CD1c-positive myeloid dendritic cell (primary cell): ENCODE results near the gene GRID1.

Source experiments
- DNase-seq: peaks from one replicate; pipeline ENCODE4 v3.0.0-alpha.2; 2016; ENCODE audit errors: extremely low spot score

GRID1 gene

GRCh38 chr10:85655411-85655810, 711.2 kb downstream of the GRID1 start:
- no peak for DNase-seq

GRCh38 chr10:85651497-85651882, 715.1 kb downstream of the GRID1 start:
- no peak for DNase-seq

GRCh38 chr10:85650791-85651496, 715.7 kb downstream of the GRID1 start:
- DNase-seq, result no peak

- no peak for DNase-seq
Measured at GRCh38 chr10:85649461-85649860, 717.1 kb downstream of the GRID1 start.

- no peak for DNase-seq
Measured at GRCh38 chr10:85648279-85648754, 718.3 kb downstream of the GRID1 start.

GRCh38 chr10:85647741-85648140, 718.9 kb downstream of the GRID1 start:
- no peak for DNase-seq

GRCh38 chr10:85645926-85646711, 720.5 kb downstream of the GRID1 start:
- no peak for DNase-seq

GRCh38 chr10:85645053-85645452, 721.5 kb downstream of the GRID1 start:
- no peak for DNase-seq

- no peak for DNase-seq
Measured at GRCh38 chr10:85643845-85644525, 722.6 kb downstream of the GRID1 start.

GRCh38 chr10:85643171-85643844, 723.3 kb downstream of the GRID1 start:
- no peak for DNase-seq

- no peak for DNase-seq
Measured at GRCh38 chr10:85642421-85643170, 724.0 kb downstream of the GRID1 start.

- no peak for DNase-seq
Measured at GRCh38 chr10:85642082-85642420, 724.5 kb downstream of the GRID1 start.

- DNase-seq, result no peak
Measured at GRCh38 chr10:85641479-85642009, 725.1 kb downstream of the GRID1 start.

- no peak for DNase-seq
Measured at GRCh38 chr10:85638797-85639196, 727.8 kb downstream of the GRID1 start.

- no peak for DNase-seq
Measured at GRCh38 chr10:85635650-85636049, 730.9 kb downstream of the GRID1 start.

GRCh38 chr10:85624511-85624910, 742.1 kb downstream of the GRID1 start:
- DNase-seq, result no peak

- no peak for DNase-seq
Measured at GRCh38 chr10:85623758-85624157, 742.8 kb downstream of the GRID1 start.

- DNase-seq, result no peak
Measured at GRCh38 chr10:85623342-85623741, 743.3 kb downstream of the GRID1 start.

GRCh38 chr10:85622425-85622824, 744.2 kb downstream of the GRID1 start:
- no peak for DNase-seq

GRCh38 chr10:85621562-85621961, 745.0 kb downstream of the GRID1 start:
- no peak for DNase-seq

GRCh38 chr10:85620807-85621206, 745.8 kb downstream of the GRID1 start:
- no peak for DNase-seq
